ENCODE results near the gene PATJ.

The PATJ gene

DNA sequence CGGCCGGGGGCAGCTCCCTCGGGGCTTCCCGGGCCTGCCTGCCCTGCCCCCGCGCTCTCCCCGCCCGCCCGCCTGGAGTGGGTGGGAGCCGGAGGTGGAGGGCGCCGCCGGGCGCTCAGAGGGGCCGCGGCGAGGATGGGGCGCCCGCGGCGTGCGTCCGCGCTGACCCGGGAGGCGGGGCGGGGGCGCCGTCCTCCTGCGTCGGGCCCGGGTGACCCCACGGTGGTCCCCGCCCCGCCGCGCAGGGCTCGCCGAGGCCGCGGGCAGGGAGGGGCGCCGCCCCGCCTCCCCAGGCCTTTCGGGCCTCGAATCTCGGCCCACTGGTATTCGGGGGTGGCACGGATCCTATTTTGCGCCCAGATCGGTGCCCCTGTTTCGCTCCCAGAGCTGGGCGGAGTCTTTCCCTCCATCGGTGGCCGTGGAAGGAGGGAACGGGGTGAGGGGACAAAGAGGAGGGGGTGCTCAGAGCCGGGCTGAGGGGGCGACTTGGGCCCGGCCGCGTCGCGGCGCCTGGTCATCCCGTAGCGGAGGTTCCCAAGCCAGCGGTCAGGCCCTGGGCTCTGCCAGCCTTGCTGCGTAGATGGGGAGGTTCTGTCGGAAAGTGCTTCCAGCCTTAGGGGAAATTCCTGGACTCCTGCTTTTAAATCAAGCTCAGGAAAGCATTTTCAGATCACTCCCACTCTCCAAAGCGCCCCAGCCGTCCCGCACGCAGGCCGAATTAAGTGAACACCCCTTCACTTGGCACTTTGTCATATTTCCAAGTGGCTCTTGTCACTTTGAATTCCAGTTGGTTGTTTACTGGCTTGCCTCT is 545 bp downstream of the PATJ start (continued):
- no peak for TF ChIP-seq TRIM28 (IDR thresholded peaks at IDR 0.05; ENCODE audit: borderline replicate concordance, low read length)
- TF ChIP-seq ZBTB26 (tag by site-specific recombination; optimal IDR thresholded peaks at IDR 0.05) = no peak
- TF ChIP-seq ZNF626 (tag by site-specific recombination; IDR thresholded peaks at IDR 0.05) = no peak
- no peak for TF ChIP-seq ZNF530 (tag by site-specific recombination; IDR thresholded peaks at IDR 0.05; ENCODE audit: low read depth)
- TF ChIP-seq KLF7 (tag by site-specific recombination; IDR thresholded peaks at IDR 0.05; ENCODE audit: borderline replicate concordance) = no peak
- TF ChIP-seq ZNF404 (tag by site-specific recombination; IDR thresholded peaks at IDR 0.05) = no peak
- peak; percentile 83 for TF ChIP-seq PATZ1 (tag by site-specific recombination; IDR thresholded peaks at IDR 0.05)
- TF ChIP-seq CTCF (tag by site-specific recombination; IDR thresholded peaks at IDR 0.05) = peak; percentile 29; the same call in 1 of the 2 replicates
- TF ChIP-seq HOXA7 (CRISPR knock-in tag; IDR thresholded peaks at IDR 0.05; ENCODE audit: borderline replicate concordance) = no peak
- no peak for TF ChIP-seq ZNF37A (tag by site-specific recombination; IDR thresholded peaks at IDR 0.05)
- TF ChIP-seq ZNF701 (tag by site-specific recombination; IDR thresholded peaks at IDR 0.05) = no peak
- no peak; the same call in 1 of the 2 replicates for TF ChIP-seq SP3 (tag by site-specific recombination; IDR thresholded peaks at IDR 0.05)
- TF ChIP-seq ATF2 (tag by site-specific recombination; IDR thresholded peaks at IDR 0.05; ENCODE audit: low read depth) = no peak
- no peak for TF ChIP-seq ZNF292 (tag by site-specific recombination; IDR thresholded peaks at IDR 0.05; ENCODE audit: borderline replicate concordance, low read depth)
- no peak for TF ChIP-seq ZNF558 (tag by site-specific recombination; IDR thresholded peaks at IDR 0.05)
- TF ChIP-seq, protein P1, sequence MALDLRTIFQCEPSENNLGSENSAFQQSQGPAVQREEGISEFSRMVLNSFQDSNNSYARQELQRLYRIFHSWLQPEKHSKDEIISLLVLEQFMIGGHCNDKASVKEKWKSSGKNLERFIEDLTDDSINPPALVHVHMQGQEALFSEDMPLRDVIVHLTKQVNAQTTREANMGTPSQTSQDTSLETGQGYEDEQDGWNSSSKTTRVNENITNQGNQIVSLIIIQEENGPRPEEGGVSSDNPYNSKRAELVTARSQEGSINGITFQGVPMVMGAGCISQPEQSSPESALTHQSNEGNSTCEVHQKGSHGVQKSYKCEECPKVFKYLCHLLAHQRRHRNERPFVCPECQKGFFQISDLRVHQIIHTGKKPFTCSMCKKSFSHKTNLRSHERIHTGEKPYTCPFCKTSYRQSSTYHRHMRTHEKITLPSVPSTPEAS (tag by site-specific recombination; IDR thresholded peaks at IDR 0.05) = no peak
- no peak for TF ChIP-seq ZNF555 (tag by site-specific recombination; conservative IDR thresholded peaks at IDR 0.05)
- no peak for TF ChIP-seq ZNF350 (tag by site-specific recombination; IDR thresholded peaks at IDR 0.05)
- no peak for TF ChIP-seq ZNF544 (tag by site-specific recombination; IDR thresholded peaks at IDR 0.05)
- no peak for TF ChIP-seq ZNF704 (tag by site-specific recombination; IDR thresholded peaks at IDR 0.05)
- no peak for TF ChIP-seq ZNF155 (tag by site-specific recombination; IDR thresholded peaks at IDR 0.05)
- TF ChIP-seq KLF16 (tag by site-specific recombination; IDR thresholded peaks at IDR 0.05) = peak; percentile 45
- no peak for TF ChIP-seq ZNF514 (tag by site-specific recombination; IDR thresholded peaks at IDR 0.05)
- peak; percentile 74 for TF ChIP-seq PRDM1 (tag by site-specific recombination; IDR thresholded peaks at IDR 0.05)
- TF ChIP-seq ZNF747 (tag by site-specific recombination; IDR thresholded peaks at IDR 0.05) = no peak
- no peak for TF ChIP-seq MEIS1 (CRISPR knock-in tag; IDR thresholded peaks at IDR 0.05; ENCODE audit: borderline replicate concordance)
- no peak for TF ChIP-seq ZNF157 (tag by site-specific recombination; IDR thresholded peaks at IDR 0.05)
- TF ChIP-seq ZNF19 (tag by site-specific recombination; IDR thresholded peaks at IDR 0.05; ENCODE audit: low read depth) = no peak
- TF ChIP-seq ZNF202 (tag by site-specific recombination; IDR thresholded peaks at IDR 0.05; ENCODE audit: borderline replicate concordance) = no peak
- peak; percentile 53 for TF ChIP-seq KLF8 (tag by site-specific recombination; IDR thresholded peaks at IDR 0.05)
- TF ChIP-seq, protein P2, sequence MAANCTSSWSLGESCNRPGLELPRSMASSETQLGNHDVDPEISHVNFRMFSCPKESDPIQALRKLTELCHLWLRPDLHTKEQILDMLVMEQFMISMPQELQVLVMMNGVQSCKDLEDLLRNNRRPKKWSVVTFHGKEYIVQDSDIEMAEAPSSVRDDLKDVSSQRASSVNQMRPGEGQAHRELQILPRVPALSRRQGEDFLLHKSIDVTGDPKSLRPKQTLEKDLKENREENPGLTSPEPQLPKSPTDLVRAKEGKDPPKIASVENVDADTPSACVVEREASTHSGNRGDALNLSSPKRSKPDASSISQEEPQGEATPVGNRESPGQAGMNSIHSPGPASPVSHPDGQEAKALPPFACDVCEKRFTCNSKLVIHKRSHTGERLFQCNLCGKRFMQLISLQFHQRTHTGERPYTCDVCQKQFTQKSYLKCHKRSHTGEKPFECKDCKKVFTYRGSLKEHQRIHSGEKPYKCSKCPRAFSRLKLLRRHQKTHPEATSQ (tag by site-specific recombination; IDR thresholded peaks at IDR 0.05) = no peak
